H1 (cell line): ENCODE data around the gene SPARC. TPM values are rescaled to one million over a fixed set of nuclear protein-coding genes. Genes with fewer than 3 reads are reported as not detected.

Experiments used
- CTCF ChIA-PET: fragments of 300-600 bp; sonication (Branson Sonifier 250); formaldehyde crosslinking; loops from one replicate; lab custom pipeline; 2021; ENCODE audit not compliant: partially characterized antibody; lab: Charles Lee
- POLR2A ChIA-PET: fragments of 300-600 bp; sonication (Branson Sonifier 250); formaldehyde crosslinking; loops from one replicate; lab custom pipeline; 2021; ENCODE audit warnings: inconsistent platforms; ENCODE audit not compliant: partially characterized antibody; lab: Charles Lee
- DNase-seq, 2 experiments: peaks; one replicate each; pipeline versions ENCODE4 v3.0.0 to v3.0.0-alpha.2; 2010 to 2022; ENCODE audit warnings: low spot score in 2 of 2, low read depth in 1 of 2, mixed read lengths in 1 of 2
- FAIRE-seq: peaks from 2 replicates; lab custom pipeline; 2011; peaks lifted over from hg19 to GRCh38; lab: Jason Lieb, UNC
- H2AFZ ChIP-seq: 2 replicates; pipeline ENCODE4 v1.8.1; 2012; ENCODE audit warnings: low read length, inconsistent platforms
- H2AK5ac ChIP-seq: 2 replicates; pipeline ENCODE4 v1.6.1; 2013; ENCODE audit warnings: low read depth, low read length
- H2BK120ac ChIP-seq: replicated peaks from 2 replicates; pipeline ENCODE3; 2013; ENCODE audit warnings: low read depth, low read length, inconsistent platforms
- H2BK12ac ChIP-seq: 2 replicates; pipeline ENCODE4 v1.6.1; 2013; ENCODE audit warnings: low read depth, low read length
- H2BK15ac ChIP-seq: 2 replicates; pipeline ENCODE4 v1.6.1; 2013; ENCODE audit warnings: low read length
- H2BK20ac ChIP-seq: 2 replicates; pipeline ENCODE4 v1.6.1; 2013; ENCODE audit warnings: low read length
- H2BK5ac ChIP-seq: 2 replicates; pipeline ENCODE4 v1.6.1; 2013; ENCODE audit warnings: low read depth, low read length
- H3K14ac ChIP-seq: 2 replicates; pipeline ENCODE4 v1.6.1; 2013; ENCODE audit warnings: inconsistent platforms; ENCODE audit not compliant: insufficient read length
- H3K18ac ChIP-seq: 2 replicates; pipeline ENCODE4 v1.6.1; 2013; ENCODE audit warnings: low read length; ENCODE audit errors: extremely low read depth
- H3K23ac ChIP-seq: 2 replicates; pipeline ENCODE4 v1.6.1; 2013; ENCODE audit warnings: inconsistent platforms; ENCODE audit not compliant: insufficient read length
- H3K23me2 ChIP-seq: 2 replicates; pipeline ENCODE4 v1.6.1; 2013; ENCODE audit warnings: low read depth, low read length
- H3K27ac ChIP-seq: 2 replicates; pipeline ENCODE4 v1.6.1; 2011; ENCODE audit warnings: low read depth, low read length, inconsistent platforms
- H3K27me3 ChIP-seq, 4 experiments: replicated peaks in 1 of 4; 1 replicate in 1 of 4; 2 replicates in 3 of 4; pipeline versions ENCODE4 v1.6.1 to v1.8.1; 2011 to 2013; ENCODE audit warnings: low read length in 3 of 4, mild to moderate bottlenecking in 3 of 4, inconsistent platforms in 2 of 4, mixed read lengths in 2 of 4, moderate library complexity in 1 of 4; ENCODE audit not compliant: control insufficient read depth in 3 of 4, insufficient read depth in 3 of 4; ENCODE audit errors: extremely low read depth in 1 of 4
- H3K36me3 ChIP-seq, 4 experiments: 2 replicates each; pipeline versions ENCODE4 v1.6.1 to v1.8.1; 2011 to 2013; ENCODE audit warnings: mild to moderate bottlenecking in 4 of 4, low read length in 3 of 4, moderate library complexity in 2 of 4, control low read depth in 1 of 4, inconsistent platforms in 1 of 4; ENCODE audit not compliant: insufficient read depth in 4 of 4, control insufficient read depth in 2 of 4
- H3K4ac ChIP-seq: replicated peaks from 2 replicates; pipeline ENCODE3; 2013; ENCODE audit warnings: low read length, low read depth, mixed read lengths, inconsistent platforms; ENCODE audit not compliant: insufficient read length
- H3K4me1 ChIP-seq, 4 experiments: replicated peaks in 1 of 4; 1 replicate in 1 of 4; 2 replicates in 3 of 4; pipeline versions ENCODE4 v1.6.1 to v1.8.1; 2011 to 2013; ENCODE audit warnings: low read length in 3 of 4, inconsistent platforms in 2 of 4, mixed read lengths in 1 of 4; ENCODE audit not compliant: insufficient read depth in 4 of 4, control insufficient read depth in 3 of 4
- H3K4me2 ChIP-seq, 2 experiments: 2 replicates each; pipeline versions ENCODE4 v1.6.1 to v1.8.1; 2011 to 2013; ENCODE audit warnings: low read depth in 2 of 2, low read length in 2 of 2, control low read depth in 1 of 2, inconsistent platforms in 1 of 2, mild to moderate bottlenecking in 1 of 2; ENCODE audit not compliant: insufficient read depth in 1 of 2
- H3K4me3 ChIP-seq, 4 experiments: fragments of 200-600, 300-600 bp in 1 of 4; sonication (generic), shearing (Covaris generic), sonication (Bioruptor Twin) in 1 of 4; 2 replicates each; pipeline versions ENCODE4 v1.5.1 to v1.8.1; 2011 to 2016; ENCODE audit warnings: low read length in 4 of 4, low read depth in 3 of 4, control low read depth in 2 of 4, inconsistent platforms in 2 of 4, mild to moderate bottlenecking in 2 of 4, mixed read lengths in 1 of 4, moderate library complexity in 1 of 4; ENCODE audit not compliant: insufficient read depth in 2 of 4; ENCODE audit errors: extremely low read depth in 1 of 4
- H3K56ac ChIP-seq: replicated peaks from 2 replicates; pipeline ENCODE3; 2013; ENCODE audit warnings: low read depth, mild to moderate bottlenecking, mixed read lengths, low read length, inconsistent platforms; ENCODE audit not compliant: insufficient read length
- H3K79me1 ChIP-seq: 2 replicates; pipeline ENCODE4 v1.6.1; 2013; ENCODE audit warnings: low read depth, low read length, control low read depth
- H3K79me2 ChIP-seq, 2 experiments: 2 replicates each; pipeline versions ENCODE4 v1.6.1 to v1.8.1; 2012 to 2013; ENCODE audit warnings: low read length in 2 of 2, mild to moderate bottlenecking in 2 of 2, inconsistent platforms in 1 of 2; ENCODE audit not compliant: insufficient read depth in 2 of 2, control insufficient read depth in 1 of 2
- H3K9ac ChIP-seq, 4 experiments: replicated peaks in 1 of 4; 1 replicate in 1 of 4; 2 replicates in 3 of 4; pipeline versions ENCODE4 v1.6.1 to v1.8.1; 2011 to 2013; ENCODE audit warnings: low read depth in 3 of 4, low read length in 3 of 4, control low read depth in 2 of 4, mild to moderate bottlenecking in 2 of 4, moderate library complexity in 2 of 4, inconsistent platforms in 1 of 4; ENCODE audit errors: extremely low read depth in 1 of 4
- H3K9me3 ChIP-seq, 2 experiments: 2 replicates each; pipeline versions ENCODE4 v1.6.1 to v1.8.1; 2012 to 2013; ENCODE audit warnings: mild to moderate bottlenecking in 2 of 2, moderate library complexity in 2 of 2, control low read depth in 1 of 2, inconsistent platforms in 1 of 2, low read depth in 1 of 2, low read length in 1 of 2, mixed read lengths in 1 of 2; ENCODE audit not compliant: insufficient read depth in 2 of 2
- H4K20me1 ChIP-seq, 2 experiments: replicated peaks in 1 of 2; 2 replicates each; pipeline versions ENCODE3 to v1.8.1; 2011 to 2013; ENCODE audit warnings: inconsistent platforms in 2 of 2, low read length in 2 of 2, mild to moderate bottlenecking in 1 of 2; ENCODE audit not compliant: insufficient read depth in 2 of 2, control insufficient read depth in 1 of 2
- H4K5ac ChIP-seq: 2 replicates; pipeline ENCODE4 v1.6.1; 2013; ENCODE audit warnings: low read length, low read depth, mixed read lengths, inconsistent platforms; ENCODE audit not compliant: insufficient read length
- H4K8ac ChIP-seq: 2 replicates; pipeline ENCODE4 v1.8.0; 2013; ENCODE audit warnings: mild to moderate bottlenecking, moderate library complexity, low read length, inconsistent platforms; ENCODE audit not compliant: insufficient read depth; ENCODE audit errors: extremely low read depth
- H4K91ac ChIP-seq: replicated peaks from 2 replicates; pipeline ENCODE3; 2013; ENCODE audit warnings: low read length, mixed read lengths, inconsistent platforms; ENCODE audit not compliant: insufficient read length
- CBX8 ChIP-seq: fragments of 300-800, 300-1000 bp; sonication (generic); IDR thresholded peaks from 2 replicates; pipeline ENCODE4 v1.7.1; 2016; ENCODE audit warnings: low read depth, low read length, borderline replicate concordance
- EGR1 ChIP-seq: IDR thresholded peaks from 2 replicates; pipeline ENCODE4 v1.6.1; 2011; ENCODE audit warnings: low read depth, low read length, borderline replicate concordance
- KDM5A ChIP-seq: fragments of 200-600 bp; IDR thresholded peaks from 2 replicates; pipeline ENCODE4 v1.7.1; 2012; ENCODE audit warnings: mild to moderate bottlenecking, low read length, inconsistent platforms, mixed read lengths
- RNF2 ChIP-seq: fragments of 200-900, 300-1000 bp; sonication (generic); IDR thresholded peaks from 2 replicates; pipeline ENCODE4 v1.7.1; 2016; ENCODE audit warnings: borderline replicate concordance, low read depth, mild to moderate bottlenecking, antibody characterized with exemption, low read length; ENCODE audit not compliant: poor library complexity, severe bottlenecking; ENCODE audit errors: missing control alignments
- SRF ChIP-seq: IDR thresholded peaks from 2 replicates; pipeline ENCODE4 v1.6.1; 2011; ENCODE audit warnings: mild to moderate bottlenecking, low read depth, low read length, moderate library complexity
- TCF12 ChIP-seq: IDR thresholded peaks from 2 replicates; pipeline ENCODE4 v1.6.1; 2011; ENCODE audit warnings: low read depth, mild to moderate bottlenecking, low read length
- ZNF274 ChIP-seq: IDR thresholded peaks from 2 replicates; pipeline ENCODE4 v1.7.0; 2012; ENCODE audit warnings: low read length, borderline replicate concordance; ENCODE audit errors: extremely low read depth
- whole genome bisulfite sequencing, 2 experiments: shearing (Covaris generic) in 1 of 2; methylation state at CpG; one replicate each; pipeline versions ENCODE4 v1.1.6 to v1.1.7; 2013 to 2015; ENCODE audit warnings: low lambda C conversion rate in 2 of 2, mixed read lengths in 2 of 2, inconsistent platforms in 1 of 2, low coverage in 1 of 2, missing lambda C conversion rate in 1 of 2; ENCODE audit not compliant: insufficient replicate concordance in 2 of 2, insufficient coverage in 1 of 2, insufficient read length in 1 of 2; ENCODE audit errors: extremely low coverage in 1 of 2, missing lambda C conversion rate in 1 of 2; 5-methylcytosine and 5-hydroxymethylcytosine counted together
- polyA plus RNA-seq, 7 experiments: library from polyadenylated mRNA; depleted of rRNA in 3 of 7; stranded (reverse) in 5 of 7; unstranded in 2 of 7; fragments of >200 nt in 5 of 7; fragments of 200-250 nt in 2 of 7; gene quantifications; 1 replicate in 5 of 7; 2 replicates in 1 of 7; 4 replicates in 1 of 7; pipeline versions ENCODE4 v1.2.1 to v1.2.3, GENCODE V29; 2011 to 2013; ENCODE audit warnings: missing spikeins in 2 of 7, mixed read lengths in 2 of 7
- total RNA-seq: library from RNA; stranded (reverse); fragmentation: NEBNext Ultra II Directional; extraction: Animal tissue kit (Norgen Biotek cat#: 25700); gene quantifications from 2 replicates; pipeline ENCODE4 v1.2.1, GENCODE V29; 2021

SPARC gene
- total and polyA plus RNA-seq, 2 of the 8 experiments (the other 6 are each of a cell fraction or from before 2014, with no cell fraction given): 375 to 438 TPM

DNA sequence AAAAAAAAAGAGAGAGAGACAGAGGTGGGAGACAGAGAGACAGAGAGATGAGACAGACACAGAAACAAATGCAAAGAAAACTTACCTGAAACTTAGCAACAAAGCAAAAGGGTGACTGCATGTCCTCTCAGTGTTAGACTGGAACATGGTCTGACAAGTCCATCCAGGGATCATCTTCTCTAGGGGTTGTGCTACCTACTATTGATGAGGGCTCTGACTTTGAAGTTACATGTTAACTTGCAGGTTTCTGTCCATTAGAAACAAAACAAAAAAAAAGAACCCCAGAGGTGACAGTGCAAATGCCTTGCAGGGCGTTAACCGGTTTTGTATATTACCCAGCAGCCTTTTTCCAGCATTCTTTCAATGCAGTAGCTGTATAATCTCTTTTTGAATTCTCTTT is 13.6 kb upstream of the SPARC start:
- Histone ChIP-seq H2AFZ (no peak overlapping the region), H3K27me3 (no peaks in the 10 kb centered on the region), H3K18ac (no peak overlapping the region), H3K9ac (no peak overlapping the region), H3K4ac (no peak overlapping the region), H3K79me1 (no peaks in the 10 kb centered on the region), H3K36me3 (no peaks in the 10 kb centered on the region), H2BK5ac (no peak overlapping the region), H2BK20ac (no peak overlapping the region), H3K4me3 (no peak overlapping the region), H4K20me1 (no peaks in the 10 kb centered on the region), H3K23me2 (no peaks in the 10 kb centered on the region), H2BK15ac (no peak overlapping the region), H3K9me3 (no peaks in the 10 kb centered on the region), H3K79me2 (no peaks in the 10 kb centered on the region), H4K8ac (no peak overlapping the region), H2BK120ac (no peak overlapping the region), H3K56ac (no peak overlapping the region), H4K5ac (no peak overlapping the region), H3K14ac (no peak overlapping the region), H3K23ac (no peak overlapping the region), H4K91ac (no peak overlapping the region), H2BK12ac (no peak overlapping the region), H2AK5ac (no peak overlapping the region), H3K4me2 (no peak overlapping the region), H3K27ac (no peak overlapping the region), H3K4me1 (peaks cover 3 to 14% (median 6%) of the 10 kb centered on the region in 4 experiments)
- CTCF ChIA-PET: interaction anchor here (0.6 to 7.9 kb wide), 5 partner anchors 14 to 48 kb away, joined by 3 to 53 read pairs (median 9); partner anchors contain the start of gene SPARC
- POLR2A ChIA-PET: no interaction called here
- DNase-seq: no peak
- no peak for FAIRE-seq
- WGBS, 2 experiments: 79% methylated on average over 2 of the region's 2 CpGs; no CpG with 5 or more reads in 1 of the 2 experiments
- TF ChIP-seq RNF2 (no peak), ZNF274 (no peak), EGR1 (no peak), KDM5A (no peak), TCF12 (no peak), CBX8 (no peak), SRF (no peak)
